ENCODE results near the gene TMPRSS11D. TPM values are rescaled to one million over a fixed set of nuclear protein-coding genes. Genes with fewer than 3 reads are reported as not detected.

Gene TMPRSS11D
- polyA plus RNA-seq, 1 donor from 2014 or later = not detected

- no peaks in the 10 kb centered on the region for H3K9me3 ChIP-seq (ENCODE audit: low read length)
- no peak overlapping the region for H3K4me2 ChIP-seq (ENCODE audit: low read length)
- H3K36me3 ChIP-seq (ENCODE audit: insufficient read depth, low read length) = no peaks in the 10 kb centered on the region
- H3F3A ChIP-seq (ENCODE audit: insufficient read depth, low read length, poor library complexity, severe bottlenecking) = no peaks in the 10 kb centered on the region
- H3K9ac ChIP-seq (ENCODE audit: low read length) = no peak overlapping the region
- no peaks in the 10 kb centered on the region for H3K79me2 ChIP-seq (replicated peaks; ENCODE audit: insufficient read depth, low read length)
- H3K27ac ChIP-seq (ENCODE audit: low read length) = no peak overlapping the region
- H3K27me3 ChIP-seq (ENCODE audit: insufficient read depth, low read depth, low read length) = no peaks in the 10 kb centered on the region
- TF ChIP-seq SMC3 (conservative IDR thresholded peaks at IDR 0.05; ENCODE audit: poor library complexity) (no peak), RAD21 (conservative IDR thresholded peaks at IDR 0.05) (no peak), POLR2AphosphoS5 (IDR thresholded peaks at IDR 0.05) (no peak), EZH2 (IDR thresholded peaks at IDR 0.05; ENCODE audit: borderline replicate concordance, insufficient read depth, low read length, poor library complexity, severe bottlenecking) (no peak), MXI1 (conservative IDR thresholded peaks at IDR 0.05; ENCODE audit: poor library complexity, severe bottlenecking) (no peak), EP300 (conservative IDR thresholded peaks at IDR 0.05; ENCODE audit: poor library complexity, severe bottlenecking) (no peak), TAF1 (IDR thresholded peaks at IDR 0.05; ENCODE audit: low read depth) (no peak)
- TF ChIP-seq, protein P1, sequence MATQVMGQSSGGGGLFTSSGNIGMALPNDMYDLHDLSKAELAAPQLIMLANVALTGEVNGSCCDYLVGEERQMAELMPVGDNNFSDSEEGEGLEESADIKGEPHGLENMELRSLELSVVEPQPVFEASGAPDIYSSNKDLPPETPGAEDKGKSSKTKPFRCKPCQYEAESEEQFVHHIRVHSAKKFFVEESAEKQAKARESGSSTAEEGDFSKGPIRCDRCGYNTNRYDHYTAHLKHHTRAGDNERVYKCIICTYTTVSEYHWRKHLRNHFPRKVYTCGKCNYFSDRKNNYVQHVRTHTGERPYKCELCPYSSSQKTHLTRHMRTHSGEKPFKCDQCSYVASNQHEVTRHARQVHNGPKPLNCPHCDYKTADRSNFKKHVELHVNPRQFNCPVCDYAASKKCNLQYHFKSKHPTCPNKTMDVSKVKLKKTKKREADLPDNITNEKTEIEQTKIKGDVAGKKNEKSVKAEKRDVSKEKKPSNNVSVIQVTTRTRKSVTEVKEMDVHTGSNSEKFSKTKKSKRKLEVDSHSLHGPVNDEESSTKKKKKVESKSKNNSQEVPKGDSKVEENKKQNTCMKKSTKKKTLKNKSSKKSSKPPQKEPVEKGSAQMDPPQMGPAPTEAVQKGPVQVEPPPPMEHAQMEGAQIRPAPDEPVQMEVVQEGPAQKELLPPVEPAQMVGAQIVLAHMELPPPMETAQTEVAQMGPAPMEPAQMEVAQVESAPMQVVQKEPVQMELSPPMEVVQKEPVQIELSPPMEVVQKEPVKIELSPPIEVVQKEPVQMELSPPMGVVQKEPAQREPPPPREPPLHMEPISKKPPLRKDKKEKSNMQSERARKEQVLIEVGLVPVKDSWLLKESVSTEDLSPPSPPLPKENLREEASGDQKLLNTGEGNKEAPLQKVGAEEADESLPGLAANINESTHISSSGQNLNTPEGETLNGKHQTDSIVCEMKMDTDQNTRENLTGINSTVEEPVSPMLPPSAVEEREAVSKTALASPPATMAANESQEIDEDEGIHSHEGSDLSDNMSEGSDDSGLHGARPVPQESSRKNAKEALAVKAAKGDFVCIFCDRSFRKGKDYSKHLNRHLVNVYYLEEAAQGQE (IDR thresholded peaks at IDR 0.05; ENCODE audit: borderline replicate concordance) = no peak
- TF ChIP-seq, protein P2, sequence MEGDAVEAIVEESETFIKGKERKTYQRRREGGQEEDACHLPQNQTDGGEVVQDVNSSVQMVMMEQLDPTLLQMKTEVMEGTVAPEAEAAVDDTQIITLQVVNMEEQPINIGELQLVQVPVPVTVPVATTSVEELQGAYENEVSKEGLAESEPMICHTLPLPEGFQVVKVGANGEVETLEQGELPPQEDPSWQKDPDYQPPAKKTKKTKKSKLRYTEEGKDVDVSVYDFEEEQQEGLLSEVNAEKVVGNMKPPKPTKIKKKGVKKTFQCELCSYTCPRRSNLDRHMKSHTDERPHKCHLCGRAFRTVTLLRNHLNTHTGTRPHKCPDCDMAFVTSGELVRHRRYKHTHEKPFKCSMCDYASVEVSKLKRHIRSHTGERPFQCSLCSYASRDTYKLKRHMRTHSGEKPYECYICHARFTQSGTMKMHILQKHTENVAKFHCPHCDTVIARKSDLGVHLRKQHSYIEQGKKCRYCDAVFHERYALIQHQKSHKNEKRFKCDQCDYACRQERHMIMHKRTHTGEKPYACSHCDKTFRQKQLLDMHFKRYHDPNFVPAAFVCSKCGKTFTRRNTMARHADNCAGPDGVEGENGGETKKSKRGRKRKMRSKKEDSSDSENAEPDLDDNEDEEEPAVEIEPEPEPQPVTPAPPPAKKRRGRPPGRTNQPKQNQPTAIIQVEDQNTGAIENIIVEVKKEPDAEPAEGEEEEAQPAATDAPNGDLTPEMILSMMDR (IDR thresholded peaks at IDR 0.05; ENCODE audit: poor library complexity, severe bottlenecking) = no peak
- no peak overlapping the region for H2AFZ ChIP-seq (ENCODE audit: low read depth, low read length)
- no peaks in the 10 kb centered on the region for H4K20me1 ChIP-seq (ENCODE audit: insufficient read depth)
- H3K9me2 ChIP-seq (ENCODE audit: insufficient read depth, low read length) = no peaks in the 10 kb centered on the region
- no peak overlapping the region for H3K4me3 ChIP-seq (ENCODE audit: low read length)
Observed at GRCh38 chr4:67929426-67929825, 45.6 kb upstream of the TMPRSS11D start.

GRCh38 chr4:67928546-67928945 lies 44.7 kb upstream of the TMPRSS11D start:
- Histone ChIP-seq H3K9me2 (ENCODE audit: insufficient read depth, low read length) (no peaks in the 10 kb centered on the region), H2AFZ (ENCODE audit: low read depth, low read length) (no peak overlapping the region), H3K4me2 (ENCODE audit: low read length) (no peak overlapping the region), H3K36me3 (ENCODE audit: insufficient read depth, low read length) (no peaks in the 10 kb centered on the region), H3K9me3 (ENCODE audit: low read length) (no peaks in the 10 kb centered on the region), H3F3A (ENCODE audit: insufficient read depth, low read length, poor library complexity, severe bottlenecking) (no peaks in the 10 kb centered on the region), H3K79me2 (replicated peaks; ENCODE audit: insufficient read depth, low read length) (no peaks in the 10 kb centered on the region), H3K27ac (ENCODE audit: low read length) (no peak overlapping the region), H3K4me3 (ENCODE audit: low read length) (no peak overlapping the region), H4K20me1 (ENCODE audit: insufficient read depth) (no peaks in the 10 kb centered on the region), H3K9ac (ENCODE audit: low read length) (no peak overlapping the region), H3K27me3 (ENCODE audit: insufficient read depth, low read depth, low read length) (no peaks in the 10 kb centered on the region)
- TF ChIP-seq TAF1 (IDR thresholded peaks at IDR 0.05; ENCODE audit: low read depth) (no peak), POLR2AphosphoS5 (IDR thresholded peaks at IDR 0.05) (no peak), SMC3 (conservative IDR thresholded peaks at IDR 0.05; ENCODE audit: poor library complexity) (no peak), MXI1 (conservative IDR thresholded peaks at IDR 0.05; ENCODE audit: poor library complexity, severe bottlenecking) (no peak), EZH2 (IDR thresholded peaks at IDR 0.05; ENCODE audit: borderline replicate concordance, insufficient read depth, low read length, poor library complexity, severe bottlenecking) (no peak), RAD21 (conservative IDR thresholded peaks at IDR 0.05) (no peak), EP300 (conservative IDR thresholded peaks at IDR 0.05; ENCODE audit: poor library complexity, severe bottlenecking) (no peak)
- TF ChIP-seq, protein P2 (IDR thresholded peaks at IDR 0.05; ENCODE audit: poor library complexity, severe bottlenecking) = no peak
- TF ChIP-seq, protein P1 (IDR thresholded peaks at IDR 0.05; ENCODE audit: borderline replicate concordance) = no peak
